Peyer's patch (tissue), 4 donors: ENCODE data around the gene ANGPTL4.

Experiments
- CTCF ChIP-seq, 6 experiments: fragments of 450-650 bp in 4 of 6; fragments of 200-600 bp in 2 of 6; sonication (generic) in 1 of 6; IDR thresholded peaks; one replicate each; pipeline ENCODE4 v1.5.1; 2017 to 2019; ENCODE audit warnings: antibody characterized with exemption in 6 of 6, mild to moderate bottlenecking in 3 of 6, moderate library complexity in 1 of 6
- POLR2A ChIP-seq, 2 donors: fragments of 450-650 bp; IDR thresholded peaks; one replicate each; pipeline ENCODE4 v1.5.1; 2017; ENCODE audit warnings: antibody characterized with exemption in 2 of 2, mild to moderate bottlenecking in 2 of 2, moderate library complexity in 2 of 2

GRCh38 chr19:8399681-8400188, 35.8 kb downstream of the ANGPTL4 start:
- TF ChIP-seq CTCF (IDR thresholded peaks at IDR 0.05), result no peak
- no peak for TF ChIP-seq POLR2A (IDR thresholded peaks at IDR 0.05)
